NB4 (cell line): Measurements from ENCODE around the gene BCL2.

Experiments used
- DNase-seq: peaks from one replicate; pipeline ENCODE4 v3.0.0; 2010; ENCODE audit warnings: low read depth
- H3K4me3 ChIP-seq: one replicate; pipeline ENCODE4 v1.5.1; 2011; ENCODE audit warnings: mild to moderate bottlenecking, low read depth, low read length, moderate library complexity
- CTCF ChIP-seq: IDR thresholded peaks from one replicate; pipeline ENCODE4 v1.5.1; 2012; ENCODE audit warnings: low read depth, low read length
- MAX ChIP-seq: IDR thresholded peaks from 2 replicates; pipeline ENCODE4 v1.6.1; 2011; ENCODE audit warnings: low read depth, low read length
- MYC ChIP-seq: IDR thresholded peaks from 2 replicates; pipeline ENCODE4 v1.6.1; 2011; ENCODE audit warnings: low read depth, low read length
- POLR2A ChIP-seq: IDR thresholded peaks from 2 replicates; pipeline ENCODE4 v1.6.1; 2011; ENCODE audit warnings: mild to moderate bottlenecking; ENCODE audit not compliant: insufficient read length; ENCODE audit errors: extremely low read depth

The BCL2 gene

DNA sequence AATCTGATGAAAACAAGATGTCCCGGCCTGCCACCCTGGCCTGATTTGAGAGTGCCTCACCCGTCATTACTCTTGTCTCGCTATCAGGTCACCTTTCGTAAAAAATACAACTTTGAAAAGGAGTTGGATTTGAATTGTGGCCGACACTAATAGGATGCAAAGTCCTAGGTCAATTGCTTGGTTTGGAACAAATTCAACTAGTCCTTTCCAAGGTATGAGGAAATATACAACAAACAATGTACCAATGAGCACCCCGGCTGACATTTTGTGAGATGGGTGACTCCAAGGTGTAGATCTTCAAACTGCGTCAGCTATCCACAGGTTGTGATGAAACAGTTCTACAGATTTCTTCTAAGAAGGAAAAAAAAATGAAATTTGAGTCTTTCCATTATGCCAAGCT, 77.8 kb downstream of the BCL2 start:
- TF ChIP-seq MAX (no peak), POLR2A (no peak), CTCF (no peak), MYC (no peak)
- no peak for DNase-seq
- no peak overlapping the region for H3K4me3 ChIP-seq

- DNase-seq, result no peak
- TF ChIP-seq POLR2A, result no peak
- TF ChIP-seq MYC, result no peak
- no peak for TF ChIP-seq CTCF
- no peak for TF ChIP-seq MAX
- H3K4me3 ChIP-seq, result no peak overlapping the region
Observed at GRCh38 chr18:63241317-63241712, 78.3 kb downstream of the BCL2 start.

- no peak for TF ChIP-seq MAX
- no peak for TF ChIP-seq MYC
- TF ChIP-seq POLR2A, result no peak
- no peak for TF ChIP-seq CTCF
- DNase-seq, result no peak
- no peak overlapping the region for H3K4me3 ChIP-seq
Observed at GRCh38 chr18:63240531-63241316, 78.8 kb downstream of the BCL2 start.

GRCh38 chr18:63238693-63239075, 80.9 kb downstream of the BCL2 start:
- DNase-seq, result no peak
- no peak for TF ChIP-seq MYC
- H3K4me3 ChIP-seq, result no peak overlapping the region

- H3K4me3 ChIP-seq, result no peak overlapping the region
- TF ChIP-seq CTCF (no peak), MAX (no peak), MYC (no peak), POLR2A (no peak)
- DNase-seq, result no peak
Observed at GRCh38 chr18:63237881-63238692, 81.5 kb downstream of the BCL2 start.

DNA sequence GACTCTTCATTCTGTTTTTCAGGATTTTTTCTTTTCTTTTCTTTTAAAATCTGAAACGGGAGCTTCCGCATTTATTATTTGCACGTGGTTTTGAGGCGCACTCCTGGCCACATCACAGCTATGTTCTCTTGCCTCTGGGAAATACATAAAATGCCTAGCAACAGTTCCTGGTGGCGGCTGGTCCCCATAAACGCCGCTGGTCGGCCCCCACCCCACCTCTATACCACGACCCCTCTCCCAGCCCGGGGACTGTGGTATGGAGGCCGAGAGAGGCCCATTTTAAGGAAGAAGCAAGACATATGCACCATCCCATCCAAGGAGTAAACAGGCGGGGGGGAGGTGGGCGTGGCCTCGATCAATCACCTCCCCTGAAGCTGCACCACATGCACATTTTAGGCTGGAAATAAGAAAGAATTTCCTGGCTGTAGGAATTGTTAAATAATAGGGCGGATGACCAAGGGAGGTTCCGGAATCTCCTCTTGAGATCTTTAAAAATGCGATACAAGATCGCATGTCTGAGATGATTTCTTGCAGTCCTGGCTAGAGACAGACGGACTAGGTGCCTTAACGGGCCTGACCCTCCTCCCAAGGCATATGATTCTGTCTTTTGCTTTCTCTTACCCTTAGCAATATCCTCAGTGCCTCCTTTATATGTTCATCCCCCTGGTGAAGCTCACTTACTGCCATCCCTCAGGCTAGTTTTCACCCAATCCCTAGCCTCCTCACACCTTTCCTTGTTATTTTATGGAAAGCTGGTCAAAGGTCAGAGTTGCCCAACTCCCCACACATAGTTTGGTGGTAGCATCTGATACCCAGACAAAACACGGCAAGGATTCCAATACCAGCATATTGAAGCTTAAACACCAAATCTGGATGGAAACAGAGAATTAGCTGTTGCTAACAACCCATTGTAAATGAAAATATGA, 82.4 kb downstream of the BCL2 start:
- TF ChIP-seq POLR2A (no peak), CTCF (no peak), MAX (no peak), MYC (no peak)
- no peak overlapping the region for H3K4me3 ChIP-seq
- no peak for DNase-seq
